GM10266 (cell line): Measurements from ENCODE around the gene GABRG3.

ENCODE experiments used
- DNase-seq: peaks from one replicate; pipeline ENCODE4 v3.0.0; 2012; ENCODE audit errors: extremely low spot score
- TF ChIP-seq, protein P1 (sequence below): IDR thresholded peaks from 2 replicates; pipeline ENCODE4 v1.5.1; 2012; ENCODE audit warnings: mild to moderate bottlenecking, low read depth; ENCODE audit not compliant: control insufficient read depth, insufficient read depth; ENCODE audit errors: missing control alignments

The GABRG3 gene

DNA sequence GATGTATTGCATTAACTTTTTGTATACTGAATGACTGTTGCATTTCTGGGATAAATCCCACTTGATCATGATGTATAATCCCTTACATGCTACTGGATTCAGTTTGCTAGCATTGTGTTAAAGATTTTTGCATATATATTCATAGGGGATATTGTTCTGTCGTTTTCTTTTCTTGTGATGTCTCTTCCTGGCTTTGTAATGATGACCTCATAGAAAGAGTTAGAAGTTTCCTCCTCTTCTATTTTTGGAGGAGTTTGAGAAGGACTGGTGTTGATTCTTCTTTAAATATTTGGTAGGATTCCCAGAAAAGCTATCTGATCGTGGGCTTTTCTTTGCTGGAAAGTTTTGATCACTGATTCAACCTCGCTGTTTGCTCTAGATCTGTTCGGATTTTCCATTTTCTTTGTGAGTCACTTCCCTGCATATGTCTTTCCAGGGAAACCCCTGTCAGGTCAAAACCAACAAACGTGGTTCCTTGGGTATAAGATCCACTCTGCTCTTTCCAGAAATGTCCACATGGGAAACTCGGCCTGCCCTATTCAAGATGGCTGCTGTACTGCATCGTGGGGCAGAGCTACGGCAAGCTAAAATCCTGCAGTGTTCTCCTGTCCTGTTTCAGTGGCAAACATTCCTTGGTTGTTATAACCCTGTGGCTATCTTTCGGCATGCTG, 120.4 kb downstream of the GABRG3 start:
- TF ChIP-seq, protein P1, sequence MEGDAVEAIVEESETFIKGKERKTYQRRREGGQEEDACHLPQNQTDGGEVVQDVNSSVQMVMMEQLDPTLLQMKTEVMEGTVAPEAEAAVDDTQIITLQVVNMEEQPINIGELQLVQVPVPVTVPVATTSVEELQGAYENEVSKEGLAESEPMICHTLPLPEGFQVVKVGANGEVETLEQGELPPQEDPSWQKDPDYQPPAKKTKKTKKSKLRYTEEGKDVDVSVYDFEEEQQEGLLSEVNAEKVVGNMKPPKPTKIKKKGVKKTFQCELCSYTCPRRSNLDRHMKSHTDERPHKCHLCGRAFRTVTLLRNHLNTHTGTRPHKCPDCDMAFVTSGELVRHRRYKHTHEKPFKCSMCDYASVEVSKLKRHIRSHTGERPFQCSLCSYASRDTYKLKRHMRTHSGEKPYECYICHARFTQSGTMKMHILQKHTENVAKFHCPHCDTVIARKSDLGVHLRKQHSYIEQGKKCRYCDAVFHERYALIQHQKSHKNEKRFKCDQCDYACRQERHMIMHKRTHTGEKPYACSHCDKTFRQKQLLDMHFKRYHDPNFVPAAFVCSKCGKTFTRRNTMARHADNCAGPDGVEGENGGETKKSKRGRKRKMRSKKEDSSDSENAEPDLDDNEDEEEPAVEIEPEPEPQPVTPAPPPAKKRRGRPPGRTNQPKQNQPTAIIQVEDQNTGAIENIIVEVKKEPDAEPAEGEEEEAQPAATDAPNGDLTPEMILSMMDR: no peak
- no peak for DNase-seq

DNA sequence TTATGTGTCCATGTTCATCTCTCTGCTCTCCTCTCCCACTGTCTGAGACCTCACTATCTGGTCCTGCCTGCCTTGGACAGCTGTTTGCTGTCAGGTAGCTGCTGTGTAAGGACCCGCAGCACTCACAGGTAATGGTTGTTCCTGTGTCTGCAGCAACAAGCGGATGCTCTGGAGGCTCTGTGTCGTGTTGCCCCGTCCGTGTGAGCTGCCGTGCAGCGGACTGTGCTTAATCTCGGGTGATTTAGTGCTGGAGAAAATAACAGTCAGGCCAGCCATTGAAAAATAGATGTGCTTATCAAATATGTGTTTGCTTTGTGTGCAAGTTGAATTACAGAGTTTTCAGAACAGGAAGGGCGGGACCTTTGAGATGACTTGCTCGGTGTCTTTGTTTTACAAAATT, 121.4 kb downstream of the GABRG3 start:
- TF ChIP-seq, protein P1: no peak
- no peak for DNase-seq

DNA sequence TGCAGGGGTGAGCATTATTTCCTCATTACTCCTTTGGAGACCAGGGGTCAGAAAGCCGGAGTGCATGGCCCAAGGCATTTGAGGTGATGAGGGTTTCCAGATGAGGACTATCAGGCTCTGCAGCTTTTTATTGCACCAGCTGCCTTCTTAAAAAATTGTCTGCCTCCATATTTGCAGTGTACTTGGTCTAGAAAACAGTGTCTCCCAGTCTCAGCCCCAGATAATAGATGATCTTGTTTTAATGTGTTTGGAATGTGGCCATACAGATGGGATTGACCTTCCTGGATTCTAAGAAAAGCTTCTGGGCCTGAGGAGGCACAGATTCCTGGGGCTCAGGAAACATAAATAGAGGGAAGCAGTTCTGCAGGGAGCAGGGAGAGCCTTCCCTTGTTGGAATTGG, 123.3 kb downstream of the GABRG3 start:
- DNase-seq: no peak
- TF ChIP-seq, protein P1: no peak

DNA sequence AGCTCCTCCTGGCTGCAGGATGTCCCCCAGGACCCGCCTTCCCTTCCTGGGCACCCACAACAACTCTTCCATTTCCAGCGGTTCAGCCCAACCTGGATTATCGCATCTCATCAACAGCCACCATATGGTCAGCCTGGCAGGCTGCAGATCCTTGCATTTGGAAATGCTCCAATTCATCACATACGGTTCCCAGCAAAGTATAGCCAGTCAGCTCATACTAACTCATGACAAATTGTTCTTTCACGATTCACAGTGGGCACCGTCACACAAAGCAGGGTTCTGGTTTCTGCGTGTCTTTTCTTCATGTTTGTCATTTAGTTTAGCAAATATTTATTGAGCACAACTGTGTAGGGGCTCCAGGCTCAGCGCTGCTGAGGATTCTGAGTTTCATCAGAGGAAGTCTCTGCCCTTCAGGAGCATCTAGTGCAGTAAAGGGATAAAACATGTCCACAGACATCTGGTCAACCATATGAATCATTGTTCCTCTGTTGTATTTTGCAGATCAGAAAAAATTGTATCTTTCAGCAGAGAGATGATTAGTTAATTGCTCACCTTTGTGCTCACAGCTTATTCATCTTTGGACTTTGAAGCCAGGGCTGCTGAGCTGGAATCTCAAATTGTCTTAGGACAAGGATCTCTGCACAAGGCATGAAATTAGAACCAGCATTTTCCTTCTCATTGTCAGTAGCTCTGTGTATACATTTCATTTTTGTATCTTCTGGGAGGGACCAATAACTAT, 125.1 kb downstream of the GABRG3 start:
- DNase-seq: no peak
- TF ChIP-seq, protein P1: no peak

DNA sequence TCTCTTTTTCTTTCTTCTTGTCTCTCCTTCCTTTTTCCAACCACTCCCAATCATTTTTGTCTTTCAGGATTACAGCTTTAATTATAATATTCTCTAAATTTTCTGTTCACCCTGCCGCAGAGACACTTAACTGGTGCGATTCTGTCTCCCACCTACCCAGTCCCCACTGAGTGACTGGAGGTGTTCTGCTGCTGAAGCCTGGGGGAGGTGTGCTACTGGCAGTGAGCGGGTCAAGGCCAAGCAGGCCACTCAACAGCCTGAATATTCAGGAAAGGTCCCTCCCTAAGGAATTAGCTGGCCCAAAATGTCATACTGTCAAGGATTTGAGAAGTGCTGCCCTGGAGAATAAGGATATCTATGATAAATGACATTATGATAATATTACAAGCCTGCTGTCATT, 126.5 kb downstream of the GABRG3 start:
- DNase-seq: no peak
- TF ChIP-seq, protein P1: no peak

DNA sequence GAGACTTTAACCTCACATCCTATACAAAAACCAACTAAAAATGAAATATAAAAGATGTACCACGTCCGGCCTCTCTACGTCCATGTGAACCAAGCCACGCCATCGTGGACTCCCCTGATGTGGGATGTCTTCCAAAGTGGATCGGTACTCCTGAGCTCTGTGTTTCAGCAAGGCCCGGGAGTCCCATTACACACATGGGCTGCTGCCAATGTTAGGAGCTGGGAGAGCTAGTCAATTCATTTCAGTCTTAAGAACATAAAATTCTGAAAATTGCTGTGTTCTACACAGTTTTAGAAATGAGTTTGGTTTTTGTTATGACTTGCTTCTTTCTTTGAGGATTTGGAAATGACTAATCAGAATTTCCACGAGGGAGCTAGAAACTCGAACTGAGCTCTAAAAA, 131.0 kb downstream of the GABRG3 start:
- TF ChIP-seq, protein P1: no peak

DNA sequence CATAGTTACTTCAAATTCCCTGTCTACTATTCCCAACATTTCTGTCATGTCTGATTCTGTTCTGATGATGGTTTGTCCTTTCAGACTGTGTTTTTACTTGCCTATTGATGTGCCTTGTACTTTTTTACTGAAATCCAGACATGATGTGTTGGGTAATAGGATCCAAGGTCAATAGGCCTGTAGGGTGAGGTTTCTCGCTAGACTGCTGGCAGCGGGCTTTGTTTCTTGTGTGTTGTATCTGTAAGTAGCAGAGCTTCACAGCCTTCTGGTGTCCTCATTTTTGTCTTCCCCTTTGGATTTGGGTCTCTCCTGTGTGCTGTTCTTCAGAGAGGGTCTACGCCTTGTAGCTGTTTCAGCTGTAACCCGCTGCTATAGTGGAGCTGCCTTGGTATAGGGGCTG, 140.3 kb downstream of the GABRG3 start:
- no peak for DNase-seq
- TF ChIP-seq, protein P1: no peak

More for the DNA sequence above, 131.0 kb downstream of the GABRG3 start:
- DNase-seq: no peak
